MM.1S (cell line): ENCODE measurements around the gene TMEM219.

Experiments
- DNase-seq: peaks from one replicate; pipeline ENCODE4 v3.0.0-alpha.2; 2015
- H2AFZ ChIP-seq: fragments of 300-600 bp; sonication (generic); 2 replicates; pipeline ENCODE4 v1.6.0; 2016; ENCODE audit warnings: antibody characterized with exemption, low read length
- H3F3A ChIP-seq: fragments of 300-600 bp; sonication (generic); 2 replicates; pipeline ENCODE4 v1.6.1; 2016; ENCODE audit warnings: mild to moderate bottlenecking, antibody characterized with exemption, low read length, moderate library complexity, mixed read lengths; ENCODE audit not compliant: insufficient read depth
- H3K27ac ChIP-seq: fragments of 300-600 bp; sonication (generic); 2 replicates; pipeline ENCODE4 v1.5.1; 2016; ENCODE audit warnings: mild to moderate bottlenecking, low read length
- H3K27me3 ChIP-seq: fragments of 300-600 bp; sonication (generic); replicated peaks from 2 replicates; pipeline ENCODE4 v1.6.0; 2016; ENCODE audit warnings: low read length; ENCODE audit not compliant: insufficient read depth
- H3K36me3 ChIP-seq: fragments of 300-600 bp; sonication (generic); replicated peaks from 2 replicates; pipeline ENCODE4 v1.6.1; 2016; ENCODE audit warnings: mild to moderate bottlenecking, low read length, mixed read lengths; ENCODE audit not compliant: insufficient read depth
- H3K4me1 ChIP-seq: fragments of 300-600 bp; sonication (generic); 2 replicates; pipeline ENCODE4 v1.6.1; 2016; ENCODE audit warnings: low read length, mixed read lengths
- H3K4me2 ChIP-seq: fragments of 300-600 bp; sonication (generic); 2 replicates; pipeline ENCODE4 v1.6.0; 2016; ENCODE audit warnings: low read depth, low read length
- H3K4me3 ChIP-seq: fragments of 300-600 bp; sonication (generic); 2 replicates; pipeline ENCODE4 v1.5.1; 2016; ENCODE audit warnings: low read length, mixed read lengths
- H3K79me2 ChIP-seq: fragments of 300-600 bp; sonication (generic); 2 replicates; pipeline ENCODE4 v1.6.1; 2016; ENCODE audit warnings: mixed run types, low read length, mixed read lengths
- H3K9ac ChIP-seq: fragments of 300-600 bp; sonication (generic); 2 replicates; pipeline ENCODE4 v1.6.1; 2016; ENCODE audit warnings: low read length, mixed read lengths
- H3K9me2 ChIP-seq: fragments of 300-600 bp; sonication (generic); replicated peaks from 2 replicates; pipeline ENCODE4 v1.6.1; 2016; ENCODE audit warnings: mild to moderate bottlenecking, low read length, mixed read lengths; ENCODE audit not compliant: insufficient read depth
- H3K9me3 ChIP-seq: fragments of 300-600 bp; sonication (generic); replicated peaks from 2 replicates; pipeline ENCODE4 v1.6.1; 2016; ENCODE audit warnings: mild to moderate bottlenecking, low read length, mixed read lengths; ENCODE audit not compliant: insufficient read depth
- H4K20me1 ChIP-seq: fragments of 300-600 bp; sonication (generic); 2 replicates; pipeline ENCODE4 v1.6.1; 2016; ENCODE audit warnings: mild to moderate bottlenecking, low read length, moderate library complexity, mixed read lengths; ENCODE audit not compliant: insufficient read depth
- CTCF ChIP-seq: fragments of 300-600 bp; sonication (generic); IDR thresholded peaks from 2 replicates; pipeline ENCODE4 v1.5.1; 2016; ENCODE audit warnings: antibody characterized with exemption, low read length, mixed read lengths
- EZH2 ChIP-seq: fragments of 300-600 bp; sonication (generic); optimal IDR thresholded peaks from 2 replicates; pipeline ENCODE3; 2017; ENCODE audit warnings: low read depth, mild to moderate bottlenecking, antibody characterized with exemption, low read length, mixed read lengths
- EZH2phosphoT487 ChIP-seq: fragments of 300-600 bp; sonication (generic); IDR thresholded peaks from 2 replicates; pipeline ENCODE4 v1.6.1; 2018; ENCODE audit warnings: antibody characterized with exemption, low read length

Gene TMEM219

GRCh38 chr16:30002614-30003346 lies 40.9 kb downstream of the TMEM219 start:
- no peak for DNase-seq
- Histone ChIP-seq H3K9ac (no peak overlapping the region), H4K20me1 (no peaks in the 10 kb centered on the region), H3K4me2 (no peak overlapping the region), H3K4me1 (no peaks in the 10 kb centered on the region), H3K9me2 (no peaks in the 10 kb centered on the region), H3K27ac (no peak overlapping the region), H3K27me3 (peaks cover 5% of the 10 kb centered on the region; the same call in 1 of the 2 replicates), H3K79me2 (no peaks in the 10 kb centered on the region), H3K9me3 (no peaks in the 10 kb centered on the region), H3F3A (no peaks in the 10 kb centered on the region), H3K4me3 (no peak overlapping the region), H3K36me3 (no peaks in the 10 kb centered on the region), H2AFZ (no peak overlapping the region)
- TF ChIP-seq EZH2phosphoT487 (no peak), CTCF (no peak), EZH2 (no peak)

- DNase-seq: no peak
- Histone ChIP-seq H3K9me2 (no peaks in the 10 kb centered on the region), H3K9me3 (no peaks in the 10 kb centered on the region), H3K4me2 (no peak overlapping the region), H3K4me3 (no peak overlapping the region), H4K20me1 (no peaks in the 10 kb centered on the region), H3K79me2 (no peaks in the 10 kb centered on the region), H3K27ac (no peak overlapping the region), H3F3A (no peaks in the 10 kb centered on the region), H2AFZ (no peak overlapping the region), H3K9ac (no peak overlapping the region), H3K27me3 (peaks cover 12% of the 10 kb centered on the region; the same call in 1 of the 2 replicates), H3K4me1 (no peaks in the 10 kb centered on the region), H3K36me3 (no peaks in the 10 kb centered on the region)
- no peak for TF ChIP-seq EZH2
These were observed 42.0 kb downstream of the TMEM219 start for GRCh38 chr16:30003670-30004423.

GRCh38 chr16:30004424-30004776 lies 42.5 kb downstream of the TMEM219 start:
- Histone ChIP-seq H4K20me1 (no peaks in the 10 kb centered on the region), H3K4me3 (no peak overlapping the region), H3F3A (no peaks in the 10 kb centered on the region), H3K9me3 (no peaks in the 10 kb centered on the region), H2AFZ (no peak overlapping the region), H3K27ac (no peak overlapping the region), H3K4me1 (no peaks in the 10 kb centered on the region), H3K36me3 (no peaks in the 10 kb centered on the region), H3K79me2 (no peaks in the 10 kb centered on the region), H3K9ac (no peak overlapping the region), H3K27me3 (peaks cover 18% of the 10 kb centered on the region; the same call in 1 of the 2 replicates), H3K4me2 (no peak overlapping the region), H3K9me2 (no peaks in the 10 kb centered on the region)
- no peak for DNase-seq
- TF ChIP-seq EZH2phosphoT487 (no peak), EZH2 (no peak), CTCF (no peak)
